ENCODE results near the gene ALDH16A1.

ALDH16A1 gene

GRCh38 chr19:49475191-49475917 is 22.3 kb downstream of the ALDH16A1 start:
- Histone ChIP-seq H3K27ac (ENCODE audit: low read length) (peak overlapping the region; percentile 71), H3K9me3 (ENCODE audit: control insufficient read depth in 2 of 2, low read length in 2 of 2) (no peaks in the 10 kb centered on the region), H3K36me3 (ENCODE audit: control insufficient read depth in 2 of 2, insufficient read depth in 2 of 2, low read length in 2 of 2) (no peaks in the 10 kb centered on the region), H3K4me1 (ENCODE audit: control insufficient read depth, insufficient read depth, low read length) (peaks cover 24% of the 10 kb centered on the region), H3K4me3 (ENCODE audit: low read length in 2 of 2) (peak overlapping the region; percentile 78 to 81), H3K9ac (ENCODE audit: low read length in 2 of 2) (peak overlapping the region; percentile 83 to 84), H3K27me3 (ENCODE audit: control insufficient read depth in 1 of 2, insufficient read depth in 2 of 2, low read length in 2 of 2) (no peaks in the 10 kb centered on the region)

- H3K27ac ChIP-seq (ENCODE audit: low read length) = no peak overlapping the region
- peaks cover 24% of the 10 kb centered on the region for H3K4me1 ChIP-seq (ENCODE audit: control insufficient read depth, insufficient read depth, low read length)
- no peaks in the 10 kb centered on the region for H3K9me3 ChIP-seq (ENCODE audit: control insufficient read depth in 2 of 2, low read length in 2 of 2)
- H3K9ac ChIP-seq (ENCODE audit: low read length in 2 of 2) = no peak overlapping the region
- no peak overlapping the region for H3K4me3 ChIP-seq (ENCODE audit: low read length in 2 of 2)
- no peaks in the 10 kb centered on the region for H3K27me3 ChIP-seq (ENCODE audit: control insufficient read depth in 1 of 2, insufficient read depth in 2 of 2, low read length in 2 of 2)
- no peaks in the 10 kb centered on the region for H3K36me3 ChIP-seq (ENCODE audit: control insufficient read depth in 2 of 2, insufficient read depth in 2 of 2, low read length in 2 of 2)
Measured at GRCh38 chr19:49475995-49476880, 23.2 kb downstream of the ALDH16A1 start.

GRCh38 chr19:49479975-49480628 is 27.1 kb downstream of the ALDH16A1 start:
- Histone ChIP-seq H3K27me3 (ENCODE audit: control insufficient read depth in 1 of 2, insufficient read depth in 2 of 2, low read length in 2 of 2) (no peaks in the 10 kb centered on the region), H3K4me1 (ENCODE audit: control insufficient read depth, insufficient read depth, low read length) (peaks cover 12% of the 10 kb centered on the region), H3K36me3 (ENCODE audit: control insufficient read depth in 2 of 2, insufficient read depth in 2 of 2, low read length in 2 of 2) (no peaks in the 10 kb centered on the region), H3K9ac (ENCODE audit: low read length in 2 of 2) (no peak overlapping the region), H3K4me3 (ENCODE audit: low read length in 2 of 2) (no peak overlapping the region), H3K27ac (ENCODE audit: low read length) (no peak overlapping the region), H3K9me3 (ENCODE audit: control insufficient read depth in 2 of 2, low read length in 2 of 2) (no peaks in the 10 kb centered on the region)

- Histone ChIP-seq H3K27ac (ENCODE audit: low read length) (no peak overlapping the region), H3K27me3 (ENCODE audit: control insufficient read depth in 1 of 2, insufficient read depth in 2 of 2, low read length in 2 of 2) (no peaks in the 10 kb centered on the region), H3K9ac (ENCODE audit: low read length in 2 of 2) (no peak overlapping the region), H3K4me1 (ENCODE audit: control insufficient read depth, insufficient read depth, low read length) (peaks cover 7% of the 10 kb centered on the region), H3K4me3 (ENCODE audit: low read length in 2 of 2) (no peak overlapping the region), H3K9me3 (ENCODE audit: control insufficient read depth in 2 of 2, low read length in 2 of 2) (no peaks in the 10 kb centered on the region), H3K36me3 (ENCODE audit: control insufficient read depth in 2 of 2, insufficient read depth in 2 of 2, low read length in 2 of 2) (no peaks in the 10 kb centered on the region)
Measured at GRCh38 chr19:49481020-49481683, 28.1 kb downstream of the ALDH16A1 start.

GRCh38 chr19:49486232-49486631 is 33.2 kb downstream of the ALDH16A1 start:
- Histone ChIP-seq H3K4me1 (ENCODE audit: control insufficient read depth, insufficient read depth, low read length) (peaks cover 25% of the 10 kb centered on the region), H3K27ac (ENCODE audit: low read length) (no peak overlapping the region), H3K27me3 (ENCODE audit: control insufficient read depth in 1 of 2, insufficient read depth in 2 of 2, low read length in 2 of 2) (no peaks in the 10 kb centered on the region), H3K9me3 (ENCODE audit: control insufficient read depth in 2 of 2, low read length in 2 of 2) (no peaks in the 10 kb centered on the region), H3K36me3 (ENCODE audit: control insufficient read depth in 2 of 2, insufficient read depth in 2 of 2, low read length in 2 of 2) (peaks cover 17 to 19% of the 10 kb centered on the region in 2 donors), H3K9ac (ENCODE audit: low read length in 2 of 2) (no peak overlapping the region), H3K4me3 (ENCODE audit: low read length in 2 of 2) (no peak overlapping the region)

GRCh38 chr19:49486710-49487276 is 33.8 kb downstream of the ALDH16A1 start:
- Histone ChIP-seq H3K4me1 (ENCODE audit: control insufficient read depth, insufficient read depth, low read length) (peaks cover 25% of the 10 kb centered on the region), H3K9me3 (ENCODE audit: control insufficient read depth in 2 of 2, low read length in 2 of 2) (no peaks in the 10 kb centered on the region), H3K4me3 (ENCODE audit: low read length in 2 of 2) (peak overlapping the region in 1 of 2 donors; percentile 100), H3K27me3 (ENCODE audit: control insufficient read depth in 1 of 2, insufficient read depth in 2 of 2, low read length in 2 of 2) (no peaks in the 10 kb centered on the region), H3K27ac (ENCODE audit: low read length) (peak overlapping the region; percentile 70), H3K9ac (ENCODE audit: low read length in 2 of 2) (peak overlapping the region in 1 of 2 donors; percentile 51), H3K36me3 (ENCODE audit: control insufficient read depth in 2 of 2, insufficient read depth in 2 of 2, low read length in 2 of 2) (peaks cover 22 to 24% of the 10 kb centered on the region in 2 donors)

GRCh38 chr19:49487277-49488045 is 34.4 kb downstream of the ALDH16A1 start, which contains the start of gene RPL13A:
Gene RPL13A, plus strand, starts transcription at chr19:49487608. Its CDS starts 22 bp downstream, at chr19:49487630.
- Histone ChIP-seq H3K4me1 (ENCODE audit: control insufficient read depth, insufficient read depth, low read length) (peaks cover 25% of the 10 kb centered on the region), H3K27ac (ENCODE audit: low read length) (peak within 1 kb of the TSS; percentile 94), H3K9me3 (ENCODE audit: control insufficient read depth in 2 of 2, low read length in 2 of 2) (no peaks in the 10 kb centered on the region), H3K4me3 (ENCODE audit: low read length in 2 of 2) (peak within 1 kb of the TSS; percentile 98 to 100), H3K27me3 (ENCODE audit: control insufficient read depth in 1 of 2, insufficient read depth in 2 of 2, low read length in 2 of 2) (no peaks in the 10 kb centered on the region), H3K36me3 (ENCODE audit: control insufficient read depth in 2 of 2, insufficient read depth in 2 of 2, low read length in 2 of 2) (peaks cover 28 to 29% of the 10 kb centered on the region in 2 donors), H3K9ac (ENCODE audit: low read length in 2 of 2) (peak within 1 kb of the TSS; percentile 99)

- Histone ChIP-seq H3K4me1 (ENCODE audit: control insufficient read depth, insufficient read depth, low read length) (peaks cover 25% of the 10 kb centered on the region), H3K9ac (ENCODE audit: low read length in 2 of 2) (peak overlapping the region; percentile 99), H3K9me3 (ENCODE audit: control insufficient read depth in 2 of 2, low read length in 2 of 2) (no peaks in the 10 kb centered on the region), H3K27me3 (ENCODE audit: control insufficient read depth in 1 of 2, insufficient read depth in 2 of 2, low read length in 2 of 2) (no peaks in the 10 kb centered on the region), H3K27ac (ENCODE audit: low read length) (peak overlapping the region; percentile 94), H3K36me3 (ENCODE audit: control insufficient read depth in 2 of 2, insufficient read depth in 2 of 2, low read length in 2 of 2) (peaks cover 33 to 35% of the 10 kb centered on the region in 2 donors), H3K4me3 (ENCODE audit: low read length in 2 of 2) (peak overlapping the region; percentile 98 to 100)
Measured at GRCh38 chr19:49488046-49488862, 35.2 kb downstream of the ALDH16A1 start.

Data from stomach smooth muscle (tissue), 2 donors.